Neural cell (in vitro differentiated cells): ENCODE data around the gene TCN1.
"Not testable (repeated sequence)": the region's sequence is repeated elsewhere in the genome, so short reads cannot be mapped to it uniquely, and the experiment has no call there.

Experiments used
- CTCF ChIP-seq: fragments of 450-650 bp; IDR thresholded peaks from 2 replicates; pipeline ENCODE4 v1.5.1; 2014; ENCODE audit warnings: antibody characterized with exemption, mild to moderate bottlenecking, moderate library complexity; ENCODE audit not compliant: poor library complexity, severe bottlenecking
- SMC3 ChIP-seq: fragments of 450-650 bp; conservative IDR thresholded peaks from 2 replicates; pipeline ENCODE4 v1.6.1; 2014; ENCODE audit warnings: antibody characterized with exemption, mild to moderate bottlenecking, moderate library complexity; ENCODE audit not compliant: poor library complexity
- TAF1 ChIP-seq: IDR thresholded peaks from 2 replicates; pipeline ENCODE4 v1.6.1; 2012; ENCODE audit warnings: low read depth

GRCh38 chr11:59816434-59816833 is 49.9 kb downstream of the TCN1 start:
- not testable (repeated sequence) for TF ChIP-seq CTCF, TAF1, SMC3
